SK-N-SH treated with all-trans-retinoic acid at 6 μM for 48 hours (cell line): ENCODE results near the gene SOCS1.

Source experiments
- ATAC-seq: fragments of 200-7000 bp; cut with Tn5 transposase; 3 replicates; pipeline ENCODE4 v1.9.1; 2020; ENCODE audit warnings: mild to moderate bottlenecking, moderate library complexity
- ARNTL ChIP-seq: fragments of 450-650 bp; formaldehyde crosslinking; IDR thresholded peaks from 2 replicates; pipeline ENCODE4 v1.5.0; 2020; ENCODE audit warnings: low read depth, mild to moderate bottlenecking, moderate library complexity, borderline replicate concordance
- BACH2 ChIP-seq: fragments of 250-450 bp; sonication (Bioruptor Pico); IDR thresholded peaks from 2 replicates; pipeline ENCODE4 v1.9.0; 2021; ENCODE audit warnings: mild to moderate bottlenecking, borderline replicate concordance
- CREB5 ChIP-seq: fragments of 250-450 bp; sonication (Bioruptor Pico); IDR thresholded peaks from 2 replicates; pipeline ENCODE4 v1.5.1; 2020; ENCODE audit warnings: low read depth, mild to moderate bottlenecking, moderate library complexity
- CSDC2 ChIP-seq: fragments of 250-450 bp; sonication (Bioruptor Pico); IDR thresholded peaks from 2 replicates; pipeline ENCODE4 v1.5.0; 2020; ENCODE audit warnings: mild to moderate bottlenecking, moderate library complexity
- ESRRG ChIP-seq: fragments of 250-450 bp; sonication (Bioruptor Pico); IDR thresholded peaks from 2 replicates; pipeline ENCODE4 v1.6.1; 2021; ENCODE audit warnings: mild to moderate bottlenecking
- OSR1 ChIP-seq: fragments of 250-450 bp; sonication (Bioruptor Pico); IDR thresholded peaks from 2 replicates; pipeline ENCODE4 v1.8.0; 2022; ENCODE audit warnings: moderate library complexity, mild to moderate bottlenecking, inconsistent platforms
- PATZ1 ChIP-seq: fragments of 250-450 bp; sonication (Bioruptor Pico); IDR thresholded peaks from 2 replicates; pipeline ENCODE4 v1.8.0; 2020; ENCODE audit warnings: mild to moderate bottlenecking, moderate library complexity, borderline replicate concordance
- POU6F1 ChIP-seq: fragments of 250-450 bp; sonication (Bioruptor Pico); IDR thresholded peaks from 2 replicates; pipeline ENCODE4 v1.8.0; 2021; ENCODE audit warnings: low read depth, mild to moderate bottlenecking, moderate library complexity, borderline replicate concordance
- PPARA ChIP-seq: fragments of 250-450 bp; sonication (Bioruptor Pico); IDR thresholded peaks from 2 replicates; pipeline ENCODE4 v1.5.0; 2020; ENCODE audit warnings: mild to moderate bottlenecking, borderline replicate concordance
- RARB ChIP-seq: fragments of 250-450 bp; sonication (Bioruptor Pico); IDR thresholded peaks from 2 replicates; pipeline ENCODE4 v1.8.0; 2021; ENCODE audit warnings: mild to moderate bottlenecking, moderate library complexity
- SNAI2 ChIP-seq: fragments of 250-450 bp; sonication (Bioruptor Pico); IDR thresholded peaks from 2 replicates; pipeline ENCODE4 v1.5.0; 2020; ENCODE audit warnings: mild to moderate bottlenecking, moderate library complexity
- TCF4 ChIP-seq: fragments of 250-450 bp; sonication (Bioruptor Pico); IDR thresholded peaks from 2 replicates; pipeline ENCODE4 v1.8.0; 2021; ENCODE audit warnings: mild to moderate bottlenecking, moderate library complexity, borderline replicate concordance
- ZFP3 ChIP-seq: fragments of 250-450 bp; sonication (Bioruptor Pico); IDR thresholded peaks from 2 replicates; pipeline ENCODE4 v1.5.0; 2020; ENCODE audit warnings: mild to moderate bottlenecking, moderate library complexity
- ZFP30 ChIP-seq: fragments of 450-650 bp; formaldehyde crosslinking; IDR thresholded peaks from 2 replicates; pipeline ENCODE4 v1.5.0; 2022; ENCODE audit warnings: mild to moderate bottlenecking, moderate library complexity
- ZNF565 ChIP-seq: fragments of 450-650 bp; formaldehyde crosslinking; conservative IDR thresholded peaks from 2 replicates; pipeline ENCODE4 v1.5.0; 2020; ENCODE audit warnings: low read depth, mild to moderate bottlenecking, moderate library complexity
- ZNF70 ChIP-seq: fragments of 450-650 bp; formaldehyde crosslinking; IDR thresholded peaks from 2 replicates; pipeline ENCODE4 v1.5.0; 2020; ENCODE audit warnings: mild to moderate bottlenecking, moderate library complexity
- ZNF8 ChIP-seq: fragments of 450-650 bp; formaldehyde crosslinking; IDR thresholded peaks from 2 replicates; pipeline ENCODE4 v1.5.0; 2020; ENCODE audit warnings: mild to moderate bottlenecking, moderate library complexity
- TF ChIP-seq, protein P1 (sequence below): fragments of 250-450 bp; sonication (Bioruptor Pico); IDR thresholded peaks from 2 replicates; pipeline ENCODE4 v1.5.0; 2020; ENCODE audit warnings: mild to moderate bottlenecking, moderate library complexity
- TF ChIP-seq, protein P2 (sequence below): fragments of 250-450 bp; sonication (Bioruptor Pico); IDR thresholded peaks from 2 replicates; pipeline ENCODE4 v1.5.1; 2021; ENCODE audit warnings: mild to moderate bottlenecking, moderate library complexity

The SOCS1 gene

DNA sequence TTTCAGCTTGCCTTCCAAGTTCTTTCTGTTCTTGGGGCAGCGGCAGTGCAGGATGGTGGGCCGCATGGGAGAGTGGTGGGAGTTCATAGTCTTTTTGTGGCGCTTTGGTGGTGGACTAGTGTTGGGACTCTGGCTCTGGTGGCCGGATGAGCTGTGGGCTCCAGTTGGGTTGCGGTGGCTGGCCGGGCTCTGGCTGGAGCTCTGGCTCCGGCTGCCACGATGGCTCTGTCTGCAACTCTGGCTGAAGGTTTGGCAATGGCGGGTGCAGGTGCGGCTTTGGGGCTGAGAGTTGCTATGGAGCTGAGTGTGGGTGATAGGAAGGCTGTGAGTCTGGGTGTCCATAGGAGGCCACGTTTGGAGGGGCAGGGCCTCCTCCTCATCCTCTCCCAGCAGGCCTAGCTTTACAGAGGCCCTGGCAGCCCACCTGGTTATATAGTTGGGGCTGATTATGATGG is 12.9 kb upstream of the SOCS1 start, which contains the start of gene TNP2:
Gene TNP2, minus strand, starts transcription at position 405 of the 455 bp plus-strand sequence. Its CDS starts 63 bp downstream, at position 342.
- no peak for ATAC-seq
- no peak for TF ChIP-seq ZNF70 (CRISPR knock-in tag)
- TF ChIP-seq, protein P1, sequence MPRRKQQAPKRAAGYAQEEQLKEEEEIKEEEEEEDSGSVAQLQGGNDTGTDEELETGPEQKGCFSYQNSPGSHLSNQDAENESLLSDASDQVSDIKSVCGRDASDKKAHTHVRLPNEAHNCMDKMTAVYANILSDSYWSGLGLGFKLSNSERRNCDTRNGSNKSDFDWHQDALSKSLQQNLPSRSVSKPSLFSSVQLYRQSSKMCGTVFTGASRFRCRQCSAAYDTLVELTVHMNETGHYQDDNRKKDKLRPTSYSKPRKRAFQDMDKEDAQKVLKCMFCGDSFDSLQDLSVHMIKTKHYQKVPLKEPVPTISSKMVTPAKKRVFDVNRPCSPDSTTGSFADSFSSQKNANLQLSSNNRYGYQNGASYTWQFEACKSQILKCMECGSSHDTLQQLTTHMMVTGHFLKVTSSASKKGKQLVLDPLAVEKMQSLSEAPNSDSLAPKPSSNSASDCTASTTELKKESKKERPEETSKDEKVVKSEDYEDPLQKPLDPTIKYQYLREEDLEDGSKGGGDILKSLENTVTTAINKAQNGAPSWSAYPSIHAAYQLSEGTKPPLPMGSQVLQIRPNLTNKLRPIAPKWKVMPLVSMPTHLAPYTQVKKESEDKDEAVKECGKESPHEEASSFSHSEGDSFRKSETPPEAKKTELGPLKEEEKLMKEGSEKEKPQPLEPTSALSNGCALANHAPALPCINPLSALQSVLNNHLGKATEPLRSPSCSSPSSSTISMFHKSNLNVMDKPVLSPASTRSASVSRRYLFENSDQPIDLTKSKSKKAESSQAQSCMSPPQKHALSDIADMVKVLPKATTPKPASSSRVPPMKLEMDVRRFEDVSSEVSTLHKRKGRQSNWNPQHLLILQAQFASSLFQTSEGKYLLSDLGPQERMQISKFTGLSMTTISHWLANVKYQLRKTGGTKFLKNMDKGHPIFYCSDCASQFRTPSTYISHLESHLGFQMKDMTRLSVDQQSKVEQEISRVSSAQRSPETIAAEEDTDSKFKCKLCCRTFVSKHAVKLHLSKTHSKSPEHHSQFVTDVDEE (CRISPR knock-in tag): no peak
- TF ChIP-seq, all 23 proteins: peak for 0

DNA sequence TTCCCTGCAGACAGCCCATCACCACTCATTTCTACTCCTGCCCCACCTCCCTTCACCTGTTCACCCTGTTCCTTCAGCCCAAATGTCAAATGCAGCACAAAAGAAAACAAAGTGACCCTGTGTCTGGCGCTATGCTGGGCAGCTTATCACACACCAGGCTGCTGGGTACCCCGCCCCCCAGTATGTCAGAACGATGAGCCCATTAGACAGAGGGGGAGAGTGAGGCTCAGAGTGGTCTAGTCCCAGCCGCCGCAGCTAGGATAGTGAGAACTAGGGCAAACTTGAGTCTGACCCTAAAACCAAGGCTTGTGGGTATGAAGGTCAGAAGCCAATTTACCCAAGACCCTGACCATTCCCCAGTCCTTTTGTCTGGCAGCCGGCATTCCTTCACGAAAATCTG is 9.1 kb upstream of the SOCS1 start:
- TF ChIP-seq ESRRG (no peak), CREB5 (CRISPR knock-in tag) (no peak), SNAI2 (CRISPR knock-in tag) (no peak), PATZ1 (CRISPR knock-in tag) (no peak), ARNTL (CRISPR knock-in tag) (no peak), CSDC2 (CRISPR knock-in tag) (no peak), OSR1 (CRISPR knock-in tag) (no peak), ZNF8 (CRISPR knock-in tag) (no peak), ZFP3 (CRISPR knock-in tag) (no peak), BACH2 (CRISPR knock-in tag) (no peak), ZNF565 (CRISPR knock-in tag) (no peak)
- TF ChIP-seq, protein P2, sequence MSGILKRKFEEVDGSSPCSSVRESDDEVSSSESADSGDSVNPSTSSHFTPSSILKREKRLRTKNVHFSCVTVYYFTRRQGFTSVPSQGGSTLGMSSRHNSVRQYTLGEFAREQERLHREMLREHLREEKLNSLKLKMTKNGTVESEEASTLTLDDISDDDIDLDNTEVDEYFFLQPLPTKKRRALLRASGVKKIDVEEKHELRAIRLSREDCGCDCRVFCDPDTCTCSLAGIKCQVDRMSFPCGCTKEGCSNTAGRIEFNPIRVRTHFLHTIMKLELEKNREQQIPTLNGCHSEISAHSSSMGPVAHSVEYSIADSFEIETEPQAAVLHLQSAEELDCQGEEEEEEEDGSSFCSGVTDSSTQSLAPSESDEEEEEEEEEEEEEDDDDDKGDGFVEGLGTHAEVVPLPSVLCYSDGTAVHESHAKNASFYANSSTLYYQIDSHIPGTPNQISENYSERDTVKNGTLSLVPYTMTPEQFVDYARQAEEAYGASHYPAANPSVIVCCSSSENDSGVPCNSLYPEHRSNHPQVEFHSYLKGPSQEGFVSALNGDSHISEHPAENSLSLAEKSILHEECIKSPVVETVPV (CRISPR knock-in tag): no peak
- TF ChIP-seq, protein P1 (CRISPR knock-in tag): no peak
- no peak for ATAC-seq

GRCh38 chr16:11264155-11264832 is 8.3 kb upstream of the SOCS1 start:
- peak; percentile 96 for TF ChIP-seq ZNF70 (CRISPR knock-in tag)
- TF ChIP-seq ESRRG: no peak
- ATAC-seq: no peak

DNA sequence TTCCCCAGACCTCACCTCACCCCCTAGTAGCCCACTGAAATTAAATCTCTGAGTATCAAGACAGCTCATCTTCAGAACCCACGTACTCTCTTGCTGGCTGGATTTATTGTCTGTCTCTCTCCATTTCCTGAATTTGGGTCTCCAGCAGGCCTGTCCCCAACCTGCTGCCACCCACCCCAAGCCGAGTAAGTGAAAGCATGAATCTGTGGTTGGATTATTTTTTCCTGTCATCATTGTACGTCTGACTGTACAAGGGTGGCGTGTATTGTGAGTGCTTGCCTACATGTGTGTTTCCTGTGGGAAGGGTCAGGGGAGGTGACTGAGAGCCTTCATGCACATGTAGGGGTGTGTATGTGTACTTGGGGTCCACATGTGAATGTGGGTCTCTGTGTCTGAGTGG is 7.7 kb upstream of the SOCS1 start:
- ATAC-seq: no peak
- TF ChIP-seq ZNF565 (CRISPR knock-in tag): no peak
- no peak for TF ChIP-seq ZNF70 (CRISPR knock-in tag)
- TF ChIP-seq ZFP3 (CRISPR knock-in tag): no peak
- no peak for TF ChIP-seq SNAI2 (CRISPR knock-in tag)
- TF ChIP-seq ESRRG: no peak
- TF ChIP-seq RARB (CRISPR knock-in tag): no peak
- TF ChIP-seq, protein P1 (CRISPR knock-in tag): no peak
- no peak for TF ChIP-seq ZFP30 (CRISPR knock-in tag)
- TF ChIP-seq POU6F1 (CRISPR knock-in tag): no peak
- TF ChIP-seq PPARA (CRISPR knock-in tag): no peak
- TF ChIP-seq TCF4 (CRISPR knock-in tag): no peak
